Activated CD8-positive, alpha-beta memory T cell treated with anti-CD3 and anti-CD28 coated beads for 4 hours (primary cell): Measurements from ENCODE around the gene TGIF2.

Experiments used
- DNase-seq, 2 donors: peaks; one replicate each; pipeline ENCODE4 v3.0.0-alpha.2; 2020; ENCODE audit warnings: low read depth in 2 of 2

The TGIF2 gene

DNA sequence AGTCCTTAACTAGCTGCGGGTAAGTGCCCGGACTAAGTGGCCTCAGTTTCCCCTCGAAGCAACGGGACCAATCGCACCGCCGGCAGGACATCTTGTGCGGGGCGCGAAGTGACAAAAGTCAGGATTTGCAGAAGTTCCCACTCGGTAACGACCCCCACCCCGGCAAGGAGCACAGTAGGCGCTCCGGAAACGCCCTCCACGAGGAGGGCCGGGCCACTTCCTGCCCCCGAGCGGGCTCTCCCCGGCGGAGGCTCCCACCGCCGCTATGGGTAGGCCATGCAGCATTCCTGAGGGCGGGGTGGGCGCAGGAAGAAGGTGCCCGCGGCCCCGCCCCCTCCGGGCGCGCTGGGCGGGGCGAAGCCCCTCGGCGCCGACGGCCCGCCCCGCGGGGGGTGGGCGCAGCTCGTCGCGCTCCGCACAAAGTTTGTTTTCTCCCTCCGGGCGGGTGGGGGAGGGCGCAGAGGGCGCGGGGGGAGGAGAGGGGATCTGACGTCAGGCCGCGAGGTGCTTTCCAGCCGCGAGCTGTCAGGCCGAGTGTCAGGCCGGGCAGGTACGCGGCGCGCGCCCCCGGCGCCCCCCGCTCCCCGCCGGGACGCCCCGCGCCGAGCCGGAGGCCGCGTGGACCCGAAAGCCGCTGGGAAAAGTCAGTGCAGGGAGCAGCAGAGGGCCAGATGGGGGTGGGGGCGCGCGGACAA is at the start of gene TGIF2:
TSS of gene TGIF2 (plus strand) at position 495 of the 695 bp plus-strand sequence. CDS start 5,178 bp downstream, outside the sequence.
- peak; percentile 85 to 87 for DNase-seq

DNA sequence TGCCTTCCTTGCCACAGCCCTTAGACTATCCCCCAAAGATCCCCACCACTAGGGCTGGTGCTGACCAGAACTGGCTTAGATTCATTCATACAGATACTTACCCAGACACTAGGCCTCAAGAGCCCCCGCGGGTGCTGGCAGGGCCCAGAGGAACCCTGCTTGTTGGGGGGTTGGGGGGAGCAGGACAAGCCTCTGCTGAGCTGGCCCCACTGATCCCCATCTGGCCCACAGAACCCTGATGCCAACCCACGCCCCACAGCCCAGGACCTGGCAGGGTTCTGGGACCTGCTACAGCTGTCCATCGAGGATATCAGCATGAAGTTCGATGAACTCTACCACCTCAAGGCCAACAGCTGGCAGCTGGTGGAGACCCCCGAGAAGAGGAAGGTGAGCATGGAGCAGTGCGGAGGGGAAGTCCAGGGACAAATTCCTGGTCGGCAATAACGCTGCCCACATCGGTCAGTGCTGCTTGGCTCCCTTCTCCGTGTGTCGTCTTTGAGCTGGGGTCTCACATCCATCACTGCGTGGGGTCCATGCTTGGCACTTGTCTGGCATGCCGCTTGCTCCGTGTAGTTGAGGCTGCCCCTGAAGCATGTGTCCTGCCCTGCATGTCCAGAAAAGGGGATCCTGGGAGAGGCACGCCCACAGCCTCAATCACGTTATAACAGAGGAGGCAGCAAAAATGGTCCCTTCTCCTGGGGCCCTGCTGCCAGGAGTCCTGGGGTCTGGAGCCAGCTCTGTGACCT is 47.6 kb upstream of the TGIF2 start:
- DNase-seq, result no peak

GRCh38 chr20:36526521-36527011 is 46.8 kb upstream of the TGIF2 start:
- no peak for DNase-seq

- DNase-seq, result no peak
Observed at GRCh38 chr20:36527331-36528125, 45.9 kb upstream of the TGIF2 start.

DNA sequence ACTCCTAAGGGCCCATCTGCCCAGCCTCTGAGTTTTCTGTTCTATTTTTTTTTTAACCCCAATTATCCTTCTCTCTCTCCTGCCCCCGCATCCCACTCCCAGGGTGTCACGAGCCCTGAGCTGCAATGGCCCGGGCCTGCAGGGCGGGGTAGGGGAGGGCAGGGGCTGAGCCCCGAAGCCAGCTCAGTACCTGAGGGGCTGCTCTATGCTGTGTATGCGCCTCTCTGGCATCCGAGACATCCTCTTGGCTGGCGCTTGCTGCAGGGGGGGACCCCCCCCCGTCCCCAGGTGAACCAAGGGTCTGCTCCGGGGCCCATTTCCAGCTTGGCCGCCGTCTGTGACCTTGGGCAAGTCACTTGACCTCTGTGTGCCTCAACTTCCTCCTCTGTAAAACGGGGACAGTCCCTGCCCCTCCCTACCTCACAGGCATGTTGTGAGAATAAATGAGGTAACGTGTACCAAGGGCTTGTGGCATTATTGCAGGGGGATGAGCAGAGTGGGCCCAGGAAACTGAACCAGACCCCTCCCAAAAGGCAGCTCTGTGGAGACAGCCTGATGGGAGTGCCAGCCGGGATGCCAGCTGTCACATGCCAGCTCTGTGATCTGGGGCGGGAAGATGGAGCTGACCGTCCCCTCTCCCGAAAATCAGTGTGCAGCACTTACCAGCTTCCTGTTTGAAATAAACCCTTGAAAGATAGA is 45.1 kb upstream of the TGIF2 start:
- no peak for DNase-seq

- DNase-seq, result no peak
Observed at GRCh38 chr20:36528875-36529417, 44.5 kb upstream of the TGIF2 start.

GRCh38 chr20:36532388-36532787 is 41.0 kb upstream of the TGIF2 start:
- no peak for DNase-seq

GRCh38 chr20:36532822-36533221 is 40.6 kb upstream of the TGIF2 start:
- no peak for DNase-seq

- no peak for DNase-seq
Observed at GRCh38 chr20:36538026-36538722, 35.2 kb upstream of the TGIF2 start.

DNA sequence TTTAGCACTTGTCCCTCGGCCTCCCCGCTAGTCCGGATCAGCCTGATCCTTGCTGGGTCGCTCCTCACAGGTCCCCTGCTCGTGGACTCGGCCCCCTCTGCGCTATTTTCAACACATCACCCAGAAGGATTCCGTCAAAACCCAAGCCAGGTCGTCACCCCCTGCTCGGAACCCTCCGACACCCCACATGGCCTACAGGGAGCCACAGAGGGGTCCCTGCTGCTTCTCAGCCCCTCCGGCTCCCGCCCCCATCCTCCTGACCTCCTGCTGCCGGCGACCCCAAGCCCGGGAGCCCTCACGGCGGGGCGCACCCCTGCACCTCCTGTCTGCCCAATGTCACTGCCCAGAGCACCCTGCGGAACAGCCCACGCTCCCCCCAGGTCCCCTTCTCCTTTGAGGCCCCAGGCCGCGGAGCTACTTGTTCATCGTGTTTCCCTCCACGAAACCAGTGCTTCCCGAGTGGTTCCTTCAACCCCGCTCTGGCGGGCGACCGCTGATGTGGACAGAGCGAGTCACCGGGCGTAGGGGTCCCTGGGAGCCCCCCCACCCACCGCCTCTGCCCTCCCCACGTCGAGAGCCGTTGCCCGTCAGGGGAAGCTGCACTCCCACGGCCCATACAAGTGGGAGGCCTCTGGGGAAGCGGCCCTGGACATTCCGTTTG is 32.7 kb upstream of the TGIF2 start:
- no peak for DNase-seq

DNA sequence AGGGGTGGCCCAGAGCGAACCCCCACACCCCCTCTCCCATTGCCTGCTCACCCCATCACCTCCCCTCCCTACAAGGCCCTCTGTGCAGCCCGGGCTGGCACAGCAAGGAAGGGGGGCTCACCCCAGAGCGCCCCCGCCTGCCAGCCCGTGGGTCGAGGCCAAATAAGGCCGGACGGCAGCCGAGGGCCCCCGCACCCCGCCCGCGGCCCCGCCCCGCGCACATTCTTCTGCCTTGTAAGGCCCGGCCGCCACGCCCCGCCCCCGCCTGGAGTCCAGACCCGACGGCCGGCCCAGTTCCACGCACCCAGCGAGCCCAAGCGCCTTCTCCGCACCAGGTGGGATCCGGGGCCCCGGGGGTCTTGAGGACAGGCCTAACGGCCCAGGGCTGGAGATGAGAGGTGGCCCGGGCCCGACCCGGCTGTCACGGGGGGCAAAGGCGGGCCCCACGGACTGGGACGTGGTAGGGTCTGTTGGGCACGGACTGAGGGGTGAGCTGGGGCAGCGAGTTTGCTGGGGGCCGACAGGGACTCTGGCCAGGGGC is 32.1 kb upstream of the TGIF2 start, which contains the start of gene MYL9:
TSS of gene MYL9 (plus strand) at position 293 of the 541 bp plus-strand sequence. CDS start 3,366 bp downstream, outside the sequence.
- DNase-seq, result no peak

DNA sequence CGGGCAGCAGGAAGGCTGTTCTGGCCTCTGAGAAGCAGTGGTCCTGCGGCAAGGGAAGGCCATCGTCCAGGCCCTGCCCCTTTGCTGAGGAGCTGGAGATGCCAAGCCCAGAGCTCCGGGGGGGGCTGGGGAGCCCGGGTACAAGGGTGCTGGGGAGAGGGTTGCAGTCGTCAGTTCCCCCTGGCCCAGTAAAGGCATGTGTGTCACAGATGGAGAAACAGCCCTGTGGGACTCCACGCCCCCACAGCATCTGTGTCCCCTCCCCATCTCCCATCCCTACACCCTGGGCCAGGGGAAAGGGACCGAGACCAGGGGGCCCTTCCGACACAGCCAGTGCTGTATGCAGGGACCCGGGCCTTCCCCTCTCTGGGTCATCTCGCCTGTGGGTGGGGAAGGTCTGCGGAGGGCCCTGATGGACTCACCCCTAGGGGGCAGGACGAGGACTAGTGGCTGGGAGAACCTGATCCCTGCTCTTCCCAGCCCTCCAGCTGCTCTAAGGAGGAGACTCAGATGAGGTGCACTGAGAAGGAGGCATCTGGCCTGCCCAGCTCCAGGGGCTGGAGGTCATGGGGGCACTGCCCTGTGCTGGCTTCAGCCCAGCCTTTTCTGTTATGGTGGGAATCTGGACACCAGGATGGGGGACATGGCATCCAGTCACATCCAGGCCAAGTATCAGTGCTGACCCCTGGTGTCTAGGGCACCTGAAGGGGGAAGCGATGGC is 31.5 kb upstream of the TGIF2 start:
- DNase-seq, result no peak

GRCh38 chr20:36542516-36543183 is 30.7 kb upstream of the TGIF2 start:
- no peak for DNase-seq

- DNase-seq, result no peak
Observed at GRCh38 chr20:36543184-36544133, 29.9 kb upstream of the TGIF2 start.

GRCh38 chr20:36544134-36545018 is 29.0 kb upstream of the TGIF2 start:
- no peak for DNase-seq

GRCh38 chr20:36546111-36546736 is 27.2 kb upstream of the TGIF2 start:
- DNase-seq, result no peak
